GM12873 (cell line): ENCODE measurements around the gene DNAH1.

Source experiments
- TF ChIP-seq, protein P1 (sequence below): IDR thresholded peaks from 2 replicates; pipeline ENCODE4 v1.5.1; 2012; ENCODE audit warnings: low read depth, mild to moderate bottlenecking, moderate library complexity, low read length, control low read depth; ENCODE audit not compliant: insufficient read depth; ENCODE audit errors: missing control alignments

The DNAH1 gene

DNA sequence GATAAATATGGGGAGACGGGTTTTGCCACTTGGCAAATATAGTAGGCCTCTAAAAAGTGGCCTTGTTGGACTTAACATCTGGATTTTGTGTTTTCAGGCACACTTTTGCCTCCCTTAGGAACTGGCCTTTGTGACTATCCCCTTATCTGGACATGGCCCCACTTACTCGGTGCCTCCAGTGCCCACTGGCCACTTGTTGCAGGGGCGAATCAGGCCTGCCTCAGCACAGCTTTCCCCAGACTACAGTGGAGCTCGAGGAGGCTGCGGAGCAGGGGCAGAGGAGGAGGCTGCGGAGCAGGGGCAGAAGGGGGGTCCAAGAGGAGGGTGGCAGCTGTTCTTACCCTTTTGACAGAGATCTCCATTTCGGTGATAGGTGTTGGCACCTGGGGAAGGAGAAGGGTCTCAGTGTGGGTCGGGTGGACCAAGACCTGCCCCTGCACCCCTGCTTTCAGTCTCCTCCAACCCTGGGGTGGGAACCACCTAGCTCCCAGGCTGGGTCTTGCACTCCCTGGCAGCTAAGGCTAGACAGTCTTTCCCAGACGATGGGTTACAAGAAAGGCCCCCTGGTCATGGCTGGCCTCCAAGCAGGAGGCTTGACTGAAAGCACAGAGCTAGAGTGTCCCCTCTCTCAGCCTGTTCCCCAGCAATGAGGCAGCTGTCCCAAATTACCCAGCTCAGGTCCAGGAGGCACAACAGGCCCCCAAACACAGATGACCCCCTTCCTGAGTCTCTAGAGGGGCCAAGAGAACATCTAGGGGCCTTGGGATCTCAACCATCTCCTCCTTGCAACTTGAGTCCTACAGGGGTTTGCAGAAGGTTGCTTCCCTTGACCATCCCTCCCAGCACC is 122.7 kb downstream of the DNAH1 start:
- TF ChIP-seq, protein P1, sequence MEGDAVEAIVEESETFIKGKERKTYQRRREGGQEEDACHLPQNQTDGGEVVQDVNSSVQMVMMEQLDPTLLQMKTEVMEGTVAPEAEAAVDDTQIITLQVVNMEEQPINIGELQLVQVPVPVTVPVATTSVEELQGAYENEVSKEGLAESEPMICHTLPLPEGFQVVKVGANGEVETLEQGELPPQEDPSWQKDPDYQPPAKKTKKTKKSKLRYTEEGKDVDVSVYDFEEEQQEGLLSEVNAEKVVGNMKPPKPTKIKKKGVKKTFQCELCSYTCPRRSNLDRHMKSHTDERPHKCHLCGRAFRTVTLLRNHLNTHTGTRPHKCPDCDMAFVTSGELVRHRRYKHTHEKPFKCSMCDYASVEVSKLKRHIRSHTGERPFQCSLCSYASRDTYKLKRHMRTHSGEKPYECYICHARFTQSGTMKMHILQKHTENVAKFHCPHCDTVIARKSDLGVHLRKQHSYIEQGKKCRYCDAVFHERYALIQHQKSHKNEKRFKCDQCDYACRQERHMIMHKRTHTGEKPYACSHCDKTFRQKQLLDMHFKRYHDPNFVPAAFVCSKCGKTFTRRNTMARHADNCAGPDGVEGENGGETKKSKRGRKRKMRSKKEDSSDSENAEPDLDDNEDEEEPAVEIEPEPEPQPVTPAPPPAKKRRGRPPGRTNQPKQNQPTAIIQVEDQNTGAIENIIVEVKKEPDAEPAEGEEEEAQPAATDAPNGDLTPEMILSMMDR = no peak

DNA sequence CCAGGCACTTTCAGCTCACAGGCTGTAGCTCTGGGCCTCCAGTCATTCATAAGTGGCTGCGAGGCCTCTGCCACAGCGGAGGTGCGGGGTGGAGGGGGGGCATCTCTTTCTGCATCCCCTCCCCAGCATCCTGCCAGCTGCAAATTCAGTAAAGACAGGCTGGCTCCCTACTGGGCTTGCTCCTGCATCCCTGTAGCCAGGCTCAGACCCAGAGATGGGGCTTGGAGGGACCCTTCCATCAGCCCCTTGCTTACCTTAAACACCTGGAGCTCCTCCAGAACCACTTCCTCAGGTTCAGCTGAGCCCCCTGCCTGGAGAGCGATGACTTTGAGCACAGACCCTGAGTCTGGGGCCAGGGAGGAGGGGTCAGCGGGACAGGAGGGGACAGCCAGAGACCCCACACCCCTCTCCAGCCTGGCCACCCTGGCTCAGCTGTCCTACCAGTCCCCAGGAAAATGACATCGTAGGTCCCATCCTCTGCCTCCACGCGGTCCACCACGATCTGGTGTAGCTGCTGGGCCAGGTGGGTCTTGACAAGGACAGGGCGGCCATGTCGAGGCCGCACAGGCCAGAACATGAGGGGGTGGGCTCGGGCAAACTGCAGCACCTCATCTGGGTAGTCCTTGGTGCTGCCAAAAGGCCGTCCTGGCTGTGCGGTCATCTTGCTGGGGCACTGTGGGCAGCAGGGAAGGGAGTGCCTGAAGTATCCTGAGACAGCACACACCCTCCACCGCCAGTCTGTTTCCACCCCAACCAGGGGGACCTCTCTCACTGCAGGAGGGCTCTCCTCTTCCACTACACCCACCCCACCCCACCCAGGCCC is 123.5 kb downstream of the DNAH1 start:
- TF ChIP-seq, protein P1 = no peak

DNA sequence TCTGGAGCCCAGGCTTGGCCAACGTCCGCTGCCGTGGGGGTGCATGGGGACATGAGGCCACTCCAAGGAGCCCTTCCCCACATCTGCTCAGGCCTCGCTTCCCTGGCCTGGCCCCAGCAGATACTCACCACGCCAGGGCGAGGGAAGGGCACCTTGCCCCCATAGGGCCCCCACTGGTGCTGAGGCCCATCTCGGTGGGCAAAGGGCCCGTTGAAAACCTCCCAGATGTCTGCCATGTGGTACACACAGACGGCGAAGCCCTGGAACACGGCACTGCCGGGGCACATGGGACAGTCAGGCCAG is 124.1 kb downstream of the DNAH1 start:
- TF ChIP-seq, protein P1 = no peak

DNA sequence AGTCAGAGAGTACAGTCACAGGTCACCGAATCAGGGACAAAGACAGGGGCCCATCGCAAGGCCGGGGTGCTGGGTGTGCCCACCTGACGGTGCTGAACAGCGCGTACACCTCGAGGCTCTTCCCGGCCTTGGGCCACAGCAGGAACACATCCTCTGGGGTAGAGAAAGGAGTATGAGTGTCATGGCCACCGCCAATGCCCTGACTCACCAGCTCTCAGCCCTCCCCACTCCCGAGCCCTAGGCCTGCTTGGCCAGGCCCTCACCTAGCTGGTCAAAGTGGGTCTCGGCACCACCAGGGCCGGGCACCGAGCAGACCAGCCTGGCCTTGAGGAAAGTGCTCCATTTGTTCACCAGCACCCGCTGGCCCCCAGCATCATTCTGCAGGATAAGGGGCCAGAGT is 124.6 kb downstream of the DNAH1 start:
- TF ChIP-seq, protein P1 = no peak

DNA sequence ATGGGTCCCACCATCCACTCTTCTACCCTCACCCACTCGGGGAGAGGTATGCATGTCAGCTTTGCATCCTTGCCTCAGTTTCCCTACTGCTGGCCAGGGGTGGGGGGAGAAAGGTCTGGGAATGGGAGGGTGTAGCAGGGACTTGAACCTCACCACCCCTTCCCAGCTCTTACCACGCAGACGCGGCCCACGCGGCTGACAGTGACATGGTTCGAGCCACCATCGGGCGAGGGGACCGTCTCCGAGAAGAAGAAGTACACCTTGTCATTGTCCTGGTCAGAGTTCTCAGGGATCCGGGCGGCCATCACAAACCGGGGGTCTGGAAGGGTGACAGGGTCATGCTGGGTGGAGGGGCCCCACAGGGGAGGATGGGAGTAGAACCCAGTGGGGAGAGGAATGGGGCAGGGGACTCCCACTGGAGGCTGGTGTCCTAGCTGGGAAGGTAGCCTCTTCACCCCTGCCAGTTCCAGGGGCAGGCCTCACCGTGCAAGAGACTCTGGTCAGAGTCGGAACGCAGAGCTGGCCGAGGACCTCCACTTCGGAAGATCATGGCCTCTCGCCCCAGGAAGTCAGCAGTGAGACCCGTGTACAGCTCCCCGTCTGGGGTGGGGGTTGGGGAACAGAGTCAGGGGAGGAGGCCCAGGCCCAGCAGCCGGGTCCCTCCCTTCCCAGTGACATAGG is 125.1 kb downstream of the DNAH1 start:
- TF ChIP-seq, protein P1 = no peak

DNA sequence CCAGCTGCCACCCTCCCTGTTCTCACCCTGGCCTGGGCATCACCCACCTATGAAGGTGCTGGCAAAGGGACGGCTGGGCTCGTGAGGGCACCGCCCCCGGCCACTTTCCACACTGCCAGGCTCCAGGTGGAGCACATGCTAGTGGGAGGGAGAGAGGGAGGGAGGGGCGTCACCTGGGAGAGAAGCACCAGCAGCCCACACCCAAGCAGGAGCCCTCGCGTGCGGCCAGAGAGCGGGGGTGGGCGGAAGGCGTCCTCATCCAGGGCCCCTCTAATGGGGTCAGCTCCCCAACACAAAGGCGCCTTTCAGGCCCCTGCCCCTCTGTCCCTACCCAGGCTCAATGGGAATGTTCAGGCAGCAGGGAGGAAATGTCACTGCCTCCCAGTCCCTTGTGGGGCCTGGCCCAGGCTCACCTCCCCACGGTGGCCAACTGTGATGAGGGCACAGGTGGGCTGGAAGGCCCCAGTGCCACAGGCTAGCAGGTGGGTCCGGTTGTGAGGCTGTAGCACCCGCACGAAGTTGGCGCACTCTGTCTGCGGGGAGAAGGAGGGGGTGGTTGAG is 125.7 kb downstream of the DNAH1 start:
- TF ChIP-seq, protein P1 = no peak
